ENCODE data around the gene LRRC72. TPM values are rescaled to one million over a fixed set of nuclear protein-coding genes. Genes with fewer than 3 reads are reported as not detected.

Gene LRRC72
- total RNA-seq, 1 experiment from 2014 or later = not detected

- Histone ChIP-seq H3K27ac (ENCODE audit: low read length) (no peak overlapping the region), H3K79me2 (ENCODE audit: low read length) (no peaks in the 10 kb centered on the region), H3K27me3 (ENCODE audit: low read length) (no peaks in the 10 kb centered on the region), H3K9ac (ENCODE audit: low read length) (no peak overlapping the region), H3K4me3 (ENCODE audit: low read length) (no peak overlapping the region), H3K9me2 (replicated peaks; ENCODE audit: low read length) (no peaks in the 10 kb centered on the region), H4K20me1 (ENCODE audit: low read length) (no peaks in the 10 kb centered on the region), H3K9me3 (ENCODE audit: low read length) (no peaks in the 10 kb centered on the region), H3K4me2 (ENCODE audit: low read length) (no peak overlapping the region), H3K4me1 (ENCODE audit: insufficient read depth, low read length) (no peaks in the 10 kb centered on the region), H3K36me3 (ENCODE audit: low read depth, low read length) (no peaks in the 10 kb centered on the region; the same call in 1 of the 2 replicates), H3F3A (ENCODE audit: low read length, unreplicated experiment) (no peaks in the 10 kb centered on the region), H2AFZ (ENCODE audit: low read length) (no peak overlapping the region)
- no peak for ATAC-seq
- TF ChIP-seq EZH2 (IDR thresholded peaks at IDR 0.05; ENCODE audit: low read length, unreplicated experiment) (no peak), EZH2phosphoT487 (IDR thresholded peaks at IDR 0.05; ENCODE audit: borderline replicate concordance, low read length) (no peak), CTCF (conservative IDR thresholded peaks at IDR 0.05; ENCODE audit: low read depth, low read length) (no peak)
- CTCF ChIA-PET = no interaction called here
- BruUV-seq (replicated peaks) = no TSS peak
- POLR2A ChIA-PET (ENCODE audit: unreplicated experiment) = no interaction called here
- intact Hi-C loops (cut with micrococcal nuclease) = no loop called here
- no peak for DNase-seq
Observed at GRCh38 chr7:16616542-16616941, 89.9 kb downstream of the LRRC72 start.

DNA sequence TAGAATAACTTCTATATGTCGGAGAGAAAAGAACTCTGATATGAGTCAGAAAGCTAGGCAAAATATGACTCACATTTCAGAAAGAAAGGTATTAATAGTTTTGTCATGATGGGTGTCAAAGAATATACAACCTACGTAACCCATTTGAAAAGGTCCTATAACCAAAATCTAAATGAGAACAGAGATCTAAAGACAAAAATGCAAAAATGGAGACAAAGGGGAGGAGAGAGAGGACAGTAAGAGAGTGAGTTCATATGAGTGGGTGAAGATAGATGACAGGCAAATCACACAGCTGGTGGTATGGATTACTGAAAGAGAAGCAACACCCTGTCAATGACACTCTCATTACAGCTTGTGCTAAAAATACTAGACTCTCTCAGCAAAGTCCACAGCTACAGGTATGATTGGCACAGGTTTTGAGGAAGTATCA lies 93.4 kb downstream of the LRRC72 start:
- Histone ChIP-seq H2AFZ (ENCODE audit: low read length) (no peak overlapping the region), H3K27me3 (ENCODE audit: low read length) (no peaks in the 10 kb centered on the region), H3K4me2 (ENCODE audit: low read length) (no peak overlapping the region), H3K27ac (ENCODE audit: low read length) (no peak overlapping the region), H3K9ac (ENCODE audit: low read length) (no peak overlapping the region), H3K79me2 (ENCODE audit: low read length) (no peaks in the 10 kb centered on the region), H3K9me3 (ENCODE audit: low read length) (no peaks in the 10 kb centered on the region), H3K36me3 (ENCODE audit: low read depth, low read length) (no peaks in the 10 kb centered on the region; the same call in 1 of the 2 replicates), H3K9me2 (replicated peaks; ENCODE audit: low read length) (no peaks in the 10 kb centered on the region), H3K4me1 (ENCODE audit: insufficient read depth, low read length) (no peaks in the 10 kb centered on the region), H3F3A (ENCODE audit: low read length, unreplicated experiment) (no peaks in the 10 kb centered on the region), H4K20me1 (ENCODE audit: low read length) (no peaks in the 10 kb centered on the region), H3K4me3 (ENCODE audit: low read length) (no peak overlapping the region)
- POLR2A ChIA-PET (ENCODE audit: unreplicated experiment) = no interaction called here
- peak; percentile 9 for DNase-seq
- TF ChIP-seq CTCF (conservative IDR thresholded peaks at IDR 0.05; ENCODE audit: low read depth, low read length) (no peak), EZH2phosphoT487 (IDR thresholded peaks at IDR 0.05; ENCODE audit: borderline replicate concordance, low read length) (no peak), EZH2 (IDR thresholded peaks at IDR 0.05; ENCODE audit: low read length, unreplicated experiment) (no peak)
- no peak for ATAC-seq
- intact Hi-C loops (cut with micrococcal nuclease) = no loop called here
- BruUV-seq (replicated peaks) = no TSS peak
- CTCF ChIA-PET = no interaction called here

GRCh38 chr7:16626388-16626787 lies 99.8 kb downstream of the LRRC72 start:
- Histone ChIP-seq H3K79me2 (ENCODE audit: low read length) (no peaks in the 10 kb centered on the region), H2AFZ (ENCODE audit: low read length) (no peak overlapping the region), H3K27ac (ENCODE audit: low read length) (no peak overlapping the region), H3K9me2 (replicated peaks; ENCODE audit: low read length) (no peaks in the 10 kb centered on the region), H3K4me1 (ENCODE audit: insufficient read depth, low read length) (peaks cover 7% of the 10 kb centered on the region), H3K4me3 (ENCODE audit: low read length) (no peak overlapping the region), H3K9me3 (ENCODE audit: low read length) (no peaks in the 10 kb centered on the region), H3K36me3 (ENCODE audit: low read depth, low read length) (no peaks in the 10 kb centered on the region), H4K20me1 (ENCODE audit: low read length) (no peaks in the 10 kb centered on the region), H3F3A (ENCODE audit: low read length, unreplicated experiment) (no peaks in the 10 kb centered on the region), H3K9ac (ENCODE audit: low read length) (no peak overlapping the region), H3K27me3 (ENCODE audit: low read length) (no peaks in the 10 kb centered on the region), H3K4me2 (ENCODE audit: low read length) (no peak overlapping the region)
- ATAC-seq (no peak), DNase-seq (no peak)
- TF ChIP-seq EZH2 (IDR thresholded peaks at IDR 0.05; ENCODE audit: low read length, unreplicated experiment) (no peak), CTCF (conservative IDR thresholded peaks at IDR 0.05; ENCODE audit: low read depth, low read length) (no peak), EZH2phosphoT487 (IDR thresholded peaks at IDR 0.05; ENCODE audit: borderline replicate concordance, low read length) (no peak)
- ChIA-PET CTCF (no interaction called here), POLR2A (ENCODE audit: unreplicated experiment) (no interaction called here)
- intact Hi-C loops (cut with micrococcal nuclease) = no loop called here
- BruUV-seq (replicated peaks) = no TSS peak

Measured in PC-3 (cell line).